IPS-15b (cell line): ENCODE data around the gene KRT84.
"Not testable (repeated sequence)": the region's sequence is repeated elsewhere in the genome, so short reads cannot be mapped to it uniquely, and the experiment has no call there.

Experiments used
- H3K27me3 ChIP-seq: one replicate; pipeline ENCODE4 v1.6.1; 2013; ENCODE audit warnings: low read length; ENCODE audit not compliant: control insufficient read depth, insufficient read depth
- H3K36me3 ChIP-seq: one replicate; pipeline ENCODE4 v1.6.1; 2013; ENCODE audit warnings: low read length; ENCODE audit not compliant: control insufficient read depth, insufficient read depth
- H3K4me1 ChIP-seq: one replicate; pipeline ENCODE4 v1.6.1; 2013; ENCODE audit warnings: mild to moderate bottlenecking, low read length; ENCODE audit not compliant: control insufficient read depth, insufficient read depth
- H3K4me3 ChIP-seq: one replicate; pipeline ENCODE4 v1.5.1; 2013; ENCODE audit warnings: low read depth, low read length
- H3K9ac ChIP-seq: one replicate; pipeline ENCODE4 v1.6.1; 2013; ENCODE audit warnings: low read depth, mild to moderate bottlenecking, low read length
- H3K9me3 ChIP-seq: one replicate; pipeline ENCODE4 v1.6.1; 2013; ENCODE audit warnings: mild to moderate bottlenecking, low read length; ENCODE audit not compliant: control insufficient read depth, insufficient read depth

KRT84 gene

GRCh38 chr12:52345041-52345440 is 40.4 kb downstream of the KRT84 start:
- not testable (repeated sequence) for H3K36me3 ChIP-seq, H3K9me3 ChIP-seq, H3K9ac ChIP-seq, H3K27me3 ChIP-seq, H3K4me3 ChIP-seq, H3K4me1 ChIP-seq

- Histone ChIP-seq H3K9me3 (no peaks in the 10 kb centered on the region), H3K9ac (no peak overlapping the region), H3K4me1 (no peaks in the 10 kb centered on the region), H3K4me3 (no peak overlapping the region), H3K27me3 (no peaks in the 10 kb centered on the region), H3K36me3 (no peaks in the 10 kb centered on the region)
Measured at GRCh38 chr12:52344111-52344510, 41.3 kb downstream of the KRT84 start.

- Histone ChIP-seq H3K27me3 (no peaks in the 10 kb centered on the region), H3K36me3 (no peaks in the 10 kb centered on the region), H3K4me3 (no peak overlapping the region), H3K4me1 (no peaks in the 10 kb centered on the region), H3K9ac (no peak overlapping the region), H3K9me3 (no peaks in the 10 kb centered on the region)
Measured at GRCh38 chr12:52343550-52343949, 41.9 kb downstream of the KRT84 start.

- Histone ChIP-seq H3K9me3 (no peaks in the 10 kb centered on the region), H3K4me3 (no peak overlapping the region), H3K36me3 (no peaks in the 10 kb centered on the region), H3K9ac (no peak overlapping the region), H3K27me3 (no peaks in the 10 kb centered on the region), H3K4me1 (no peaks in the 10 kb centered on the region)
Measured at GRCh38 chr12:52342781-52343490, 42.5 kb downstream of the KRT84 start.

GRCh38 chr12:52341066-52341580 is 44.3 kb downstream of the KRT84 start:
- H3K4me3 ChIP-seq = no peak overlapping the region
- no peaks in the 10 kb centered on the region for H3K36me3 ChIP-seq
- no peaks in the 10 kb centered on the region for H3K4me1 ChIP-seq
- H3K9me3 ChIP-seq = no peaks in the 10 kb centered on the region
- H3K9ac ChIP-seq = no peak overlapping the region
- H3K27me3 ChIP-seq = no peaks in the 10 kb centered on the region

- H3K27me3 ChIP-seq = no peaks in the 10 kb centered on the region
- no peaks in the 10 kb centered on the region for H3K9me3 ChIP-seq
- H3K9ac ChIP-seq = no peak overlapping the region
- H3K36me3 ChIP-seq = no peaks in the 10 kb centered on the region
- peaks cover 4% of the 10 kb centered on the region for H3K4me1 ChIP-seq
- no peak overlapping the region for H3K4me3 ChIP-seq
Measured at GRCh38 chr12:52338241-52338960, 47.1 kb downstream of the KRT84 start.

GRCh38 chr12:52337054-52337453 is 48.4 kb downstream of the KRT84 start:
- Histone ChIP-seq H3K4me3 (no peak overlapping the region), H3K27me3 (no peaks in the 10 kb centered on the region), H3K9ac (no peak overlapping the region), H3K9me3 (no peaks in the 10 kb centered on the region), H3K4me1 (peaks cover 4% of the 10 kb centered on the region), H3K36me3 (no peaks in the 10 kb centered on the region)

- Histone ChIP-seq H3K36me3 (no peaks in the 10 kb centered on the region), H3K27me3 (no peaks in the 10 kb centered on the region), H3K4me3 (no peak overlapping the region), H3K4me1 (peaks cover 4% of the 10 kb centered on the region), H3K9ac (no peak overlapping the region), H3K9me3 (no peaks in the 10 kb centered on the region)
Measured at GRCh38 chr12:52336641-52337040, 48.8 kb downstream of the KRT84 start.

GRCh38 chr12:52335598-52336262 is 49.7 kb downstream of the KRT84 start:
- H3K9ac ChIP-seq = no peak overlapping the region
- peaks cover 4% of the 10 kb centered on the region for H3K4me1 ChIP-seq

GRCh38 chr12:52334185-52334584 is 51.3 kb downstream of the KRT84 start:
- no peaks in the 10 kb centered on the region for H3K9me3 ChIP-seq
- H3K36me3 ChIP-seq = no peaks in the 10 kb centered on the region
- H3K27me3 ChIP-seq = no peaks in the 10 kb centered on the region
- no peak overlapping the region for H3K4me3 ChIP-seq
- no peak overlapping the region for H3K9ac ChIP-seq
- H3K4me1 ChIP-seq = peaks cover 4% of the 10 kb centered on the region

More at GRCh38 chr12:52335598-52336262, 49.7 kb downstream of the KRT84 start:
- no peaks in the 10 kb centered on the region for H3K9me3 ChIP-seq
- no peaks in the 10 kb centered on the region for H3K36me3 ChIP-seq
- no peak overlapping the region for H3K4me3 ChIP-seq
- no peaks in the 10 kb centered on the region for H3K27me3 ChIP-seq

- Histone ChIP-seq H3K9me3 (no peaks in the 10 kb centered on the region), H3K27me3 (no peaks in the 10 kb centered on the region), H3K36me3 (no peaks in the 10 kb centered on the region), H3K4me3 (no peak overlapping the region), H3K9ac (no peak overlapping the region), H3K4me1 (peaks cover 4% of the 10 kb centered on the region)
Measured at GRCh38 chr12:52333321-52333720, 52.1 kb downstream of the KRT84 start.
